ENCODE results near the gene GLIS1.

DNA sequence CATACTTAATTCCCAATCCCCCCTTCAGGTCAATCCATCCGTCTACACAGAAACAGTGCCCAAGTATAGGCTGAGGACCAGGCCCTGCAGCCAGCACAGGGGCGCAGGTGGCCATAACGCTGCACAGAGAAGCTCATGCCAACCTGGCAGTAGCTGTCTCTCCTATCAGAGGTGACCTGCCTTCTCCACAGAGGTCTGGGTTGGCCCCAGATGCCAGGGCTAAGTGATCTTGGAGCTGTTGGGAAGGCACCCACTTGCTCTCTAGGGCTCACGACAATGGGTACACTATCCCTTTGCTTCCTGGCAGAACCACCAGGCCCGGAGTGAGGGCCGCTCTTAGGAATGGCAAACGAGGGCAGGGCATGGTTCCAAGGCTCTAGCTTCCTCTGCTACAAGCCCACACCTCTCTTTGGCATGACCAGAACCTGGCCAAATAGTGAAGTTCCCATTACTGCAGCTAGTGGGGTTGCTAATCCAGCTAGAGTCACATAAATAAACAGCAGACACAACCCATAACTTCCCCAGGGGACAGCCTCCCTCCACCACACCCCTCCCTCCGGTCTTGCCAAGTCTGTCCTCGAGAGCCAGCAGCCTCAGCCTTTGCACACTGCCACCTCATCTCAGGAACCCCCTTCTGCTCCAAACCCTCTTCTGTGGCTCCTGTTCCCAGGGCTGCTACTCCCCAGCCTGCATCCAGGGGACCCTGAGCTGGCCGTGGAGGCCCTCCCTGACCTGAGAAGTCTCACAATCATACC is 113.0 kb downstream of the GLIS1 start:
- TF ChIP-seq, protein P1, sequence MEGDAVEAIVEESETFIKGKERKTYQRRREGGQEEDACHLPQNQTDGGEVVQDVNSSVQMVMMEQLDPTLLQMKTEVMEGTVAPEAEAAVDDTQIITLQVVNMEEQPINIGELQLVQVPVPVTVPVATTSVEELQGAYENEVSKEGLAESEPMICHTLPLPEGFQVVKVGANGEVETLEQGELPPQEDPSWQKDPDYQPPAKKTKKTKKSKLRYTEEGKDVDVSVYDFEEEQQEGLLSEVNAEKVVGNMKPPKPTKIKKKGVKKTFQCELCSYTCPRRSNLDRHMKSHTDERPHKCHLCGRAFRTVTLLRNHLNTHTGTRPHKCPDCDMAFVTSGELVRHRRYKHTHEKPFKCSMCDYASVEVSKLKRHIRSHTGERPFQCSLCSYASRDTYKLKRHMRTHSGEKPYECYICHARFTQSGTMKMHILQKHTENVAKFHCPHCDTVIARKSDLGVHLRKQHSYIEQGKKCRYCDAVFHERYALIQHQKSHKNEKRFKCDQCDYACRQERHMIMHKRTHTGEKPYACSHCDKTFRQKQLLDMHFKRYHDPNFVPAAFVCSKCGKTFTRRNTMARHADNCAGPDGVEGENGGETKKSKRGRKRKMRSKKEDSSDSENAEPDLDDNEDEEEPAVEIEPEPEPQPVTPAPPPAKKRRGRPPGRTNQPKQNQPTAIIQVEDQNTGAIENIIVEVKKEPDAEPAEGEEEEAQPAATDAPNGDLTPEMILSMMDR (IDR thresholded peaks at IDR 0.05; ENCODE audit: poor library complexity), result no peak
- TF ChIP-seq EZH2 (IDR thresholded peaks at IDR 0.05; ENCODE audit: borderline replicate concordance), result no peak
- TF ChIP-seq EZH2phosphoT487 (IDR thresholded peaks at IDR 0.05; ENCODE audit: low read depth, severe bottlenecking, unreplicated experiment), result no peak
